ENCODE results near the gene BEGAIN. TPM values are rescaled to one million over a fixed set of nuclear protein-coding genes. Genes with fewer than 3 reads are reported as not detected.

BEGAIN gene
- total RNA-seq, 2 experiments from 2014 or later: 0.76 TPM; not detected in 1

GRCh38 chr14:100545359-100545758, 41.9 kb downstream of the BEGAIN start:
- DNase-seq (ENCODE audit: low spot score): no peak
- peaks cover 6% of the 10 kb centered on the region for H3K4me1 ChIP-seq (ENCODE audit: insufficient read depth, low read length, poor library complexity, severe bottlenecking)
- no peaks in the 10 kb centered on the region for H3K9me2 ChIP-seq (ENCODE audit: insufficient read depth, low read length)
- intact Hi-C loops (cut with micrococcal nuclease; ENCODE audit: unreplicated experiment): no loop called here
- TF ChIP-seq EZH2phosphoT487 (IDR thresholded peaks at IDR 0.05; ENCODE audit: borderline replicate concordance, low read depth, low read length) (no peak), CTCF (conservative IDR thresholded peaks at IDR 0.05; ENCODE audit: low read length) (no peak)
- ChIA-PET POLR2A (no interaction called here), CTCF (ENCODE audit: unreplicated experiment) (interaction anchor here (0.6 kb wide), 1 partner anchor 337 kb away, joined by 3 read pairs; no protein-coding TSS in a partner anchor)
- H3K36me3 ChIP-seq (ENCODE audit: insufficient read depth, low read length): no peaks in the 10 kb centered on the region
- no peaks in the 10 kb centered on the region; the same call in 1 of the 2 replicates for H4K20me1 ChIP-seq (ENCODE audit: insufficient read depth, low read length)
- no peaks in the 10 kb centered on the region for H3K9me3 ChIP-seq (ENCODE audit: low read length)
- no peak overlapping the region for H2AFZ ChIP-seq (ENCODE audit: low read length)
- no peak overlapping the region for H3K27ac ChIP-seq (ENCODE audit: low read depth, low read length, poor library complexity, severe bottlenecking)
- no peak overlapping the region for H3K4me3 ChIP-seq (ENCODE audit: low read depth, low read length, poor library complexity, severe bottlenecking)
- no TSS peak for BruUV-seq (replicated peaks)
- H3K79me2 ChIP-seq (ENCODE audit: insufficient read depth, low read depth, low read length): no peaks in the 10 kb centered on the region
- no peak overlapping the region for H3K4me2 ChIP-seq (ENCODE audit: low read length)

DNA sequence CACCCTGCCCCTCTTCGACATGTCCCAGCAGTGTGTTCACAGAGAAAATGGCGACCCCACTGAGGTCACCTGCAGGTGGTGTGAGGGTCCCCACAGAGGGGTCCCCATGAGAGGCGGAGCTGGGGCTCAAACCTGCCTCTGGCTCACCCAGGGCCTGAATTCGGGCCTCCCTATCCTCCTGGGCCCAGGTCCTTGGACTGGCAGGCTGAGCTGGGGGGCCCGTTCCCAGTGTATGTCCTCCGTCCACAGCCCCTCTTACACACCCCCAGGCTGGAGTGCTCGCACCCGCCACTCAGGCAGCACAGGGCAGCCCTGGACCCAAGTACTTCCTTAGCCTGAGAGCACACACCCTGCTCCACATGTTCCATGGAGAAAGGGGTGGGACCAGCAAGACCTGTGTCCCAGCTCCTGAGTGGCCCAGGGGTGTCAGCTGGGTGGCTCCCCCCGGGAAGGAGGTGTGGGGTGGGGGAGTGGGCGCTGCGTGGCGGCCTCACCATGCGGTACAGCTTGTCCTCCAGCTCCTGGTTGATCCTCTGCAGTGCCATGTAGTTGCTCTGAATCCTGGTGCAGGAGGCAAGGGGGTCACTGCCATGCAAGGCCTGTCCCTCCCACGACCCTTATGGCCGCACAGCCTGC, 42.6 kb downstream of the BEGAIN start:
- H3K4me2 ChIP-seq (ENCODE audit: low read length): no peak overlapping the region
- H3K4me3 ChIP-seq (ENCODE audit: low read depth, low read length, poor library complexity, severe bottlenecking): no peak overlapping the region
- no peaks in the 10 kb centered on the region; the same call in 1 of the 2 replicates for H4K20me1 ChIP-seq (ENCODE audit: insufficient read depth, low read length)
- BruUV-seq (replicated peaks): no TSS peak
- H3K9me3 ChIP-seq (ENCODE audit: low read length): no peaks in the 10 kb centered on the region
- H3K79me2 ChIP-seq (ENCODE audit: insufficient read depth, low read depth, low read length): no peaks in the 10 kb centered on the region
- no peaks in the 10 kb centered on the region for H3K9me2 ChIP-seq (ENCODE audit: insufficient read depth, low read length)
- no peaks in the 10 kb centered on the region for H3K36me3 ChIP-seq (ENCODE audit: insufficient read depth, low read length)
- no peak for DNase-seq (ENCODE audit: low spot score)
- H3K27ac ChIP-seq (ENCODE audit: low read depth, low read length, poor library complexity, severe bottlenecking): no peak overlapping the region
- ChIA-PET POLR2A (no interaction called here), CTCF (ENCODE audit: unreplicated experiment) (no interaction called here)
- peaks cover 6% of the 10 kb centered on the region for H3K4me1 ChIP-seq (ENCODE audit: insufficient read depth, low read length, poor library complexity, severe bottlenecking)
- H2AFZ ChIP-seq (ENCODE audit: low read length): no peak overlapping the region
- intact Hi-C loops (cut with micrococcal nuclease; ENCODE audit: unreplicated experiment): no loop called here
- TF ChIP-seq EZH2phosphoT487 (IDR thresholded peaks at IDR 0.05; ENCODE audit: borderline replicate concordance, low read depth, low read length) (no peak), CTCF (conservative IDR thresholded peaks at IDR 0.05; ENCODE audit: low read length) (no peak)
